ENCODE results near the gene TTLL12. TPM values are rescaled to one million over a fixed set of nuclear protein-coding genes. Genes with fewer than 3 reads are reported as not detected.

TTLL12 gene
- total and polyA plus RNA-seq, 2 donors (not counting 1 experiment from before 2014, with no cell fraction given) = 11.0 to 21.3 TPM

DNA sequence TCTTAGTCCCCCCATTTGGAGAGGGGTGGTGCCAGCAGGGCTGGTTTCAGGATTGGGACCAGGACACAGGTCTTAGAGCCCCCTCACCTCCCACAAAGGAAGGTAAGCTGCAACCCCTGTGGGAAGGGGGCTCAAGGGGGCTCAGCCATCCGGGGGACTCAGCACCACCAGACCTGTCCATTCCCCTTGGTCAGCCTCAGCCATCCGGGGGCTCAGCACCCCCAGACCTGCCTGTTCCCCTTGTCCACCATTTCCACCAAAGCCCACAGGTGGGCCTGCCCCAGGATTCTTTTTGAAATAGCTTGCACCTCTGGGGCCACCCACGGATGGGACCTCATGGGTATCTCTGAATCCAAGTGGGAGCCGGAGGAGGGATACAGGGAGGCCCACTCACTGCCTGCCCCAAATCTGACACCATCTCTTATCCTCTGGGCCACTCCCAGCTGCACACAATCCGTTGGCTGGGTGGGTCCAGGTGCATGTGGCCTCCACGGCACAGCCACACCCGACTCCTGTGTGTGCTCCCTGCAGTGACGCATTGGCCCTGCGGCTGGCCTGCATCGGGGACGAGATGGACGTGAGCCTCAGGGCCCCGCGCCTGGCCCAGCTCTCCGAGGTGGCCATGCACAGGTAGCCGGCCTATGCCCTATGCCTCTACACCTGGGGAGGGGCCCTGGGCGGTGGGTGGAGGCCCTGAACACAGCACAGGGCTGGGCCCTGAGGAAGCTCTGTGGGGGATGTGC is 59.6 kb downstream of the TTLL12 start:
- H3K36me3 ChIP-seq (replicated peaks in 1 of 2; ENCODE audit: control extremely low read depth in 1 of 2, control insufficient read depth in 1 of 2, extremely low read depth in 1 of 2, insufficient read depth in 2 of 2, low read length in 1 of 2) = peaks cover 0 to 5% of the 10 kb centered on the region in 2 experiments
- no peaks in the 10 kb centered on the region for H3K9me3 Mint-ChIP-seq (ENCODE audit: insufficient read depth)
- POLR2A ChIA-PET = no interaction called here
- peaks cover 25% of the 10 kb centered on the region for H4K20me1 ChIP-seq (ENCODE audit: control insufficient read depth, insufficient read depth, low read length, poor library complexity, severe bottlenecking)
- H3K9ac ChIP-seq (ENCODE audit: low read length) = no peak overlapping the region
- H3K27me3 ChIP-seq (replicated peaks in 1 of 4; ENCODE audit: control extremely low read depth in 1 of 4, control insufficient read depth in 3 of 4, insufficient read depth in 4 of 4, low read length in 3 of 4) = peaks cover 0 to 34% (median 13%) of the 10 kb centered on the region in 4 experiments
- H3K27me3 Mint-ChIP-seq = peaks cover 8% of the 10 kb centered on the region
- no peak overlapping the region for H3K4me3 Mint-ChIP-seq
- TF ChIP-seq CTCF (IDR thresholded peaks at IDR 0.05) = no peak
- TF ChIP-seq EZH2 (IDR thresholded peaks at IDR 0.05; ENCODE audit: borderline replicate concordance, insufficient read depth, low read depth, low read length, poor library complexity, severe bottlenecking) = no peak
- peaks cover 27 to 35% of the 10 kb centered on the region in 2 donors for H3K4me1 ChIP-seq (ENCODE audit: control insufficient read depth in 2 of 2, insufficient read depth in 2 of 2, low read length in 2 of 2)
- H3K79me2 ChIP-seq (ENCODE audit: control insufficient read depth, insufficient read depth, low read length) = no peaks in the 10 kb centered on the region
- peaks cover 0 to 7% (median 0%) of the 10 kb centered on the region in 3 donors for H3K9me3 ChIP-seq (ENCODE audit: control extremely low read depth in 1 of 3, control insufficient read depth in 2 of 3, insufficient read depth in 1 of 3, low read length in 2 of 3)
- ATAC-seq (ENCODE audit: low read depth) (no peak), DNase-seq (no peak)
- H2AFZ ChIP-seq (ENCODE audit: insufficient read depth, low read depth, low read length, poor library complexity, severe bottlenecking) = no peak overlapping the region
- no peak overlapping the region for H3K4me2 ChIP-seq (replicated peaks; ENCODE audit: low read depth, low read length, poor library complexity, severe bottlenecking)
- CTCF ChIA-PET = interaction anchor here (3.8 kb wide), 1 partner anchor 8 kb away, joined by 14 read pairs; no protein-coding TSS in a partner anchor
- H3K27ac Mint-ChIP-seq = no peak overlapping the region
- no peak overlapping the region for H3K4me3 ChIP-seq (ENCODE audit: control extremely low read depth in 1 of 5, extremely low read depth in 1 of 5, insufficient read depth in 1 of 5, low read depth in 2 of 5, low read length in 4 of 5)
- H3K4me1 Mint-ChIP-seq = peaks cover 18% of the 10 kb centered on the region
- no peak overlapping the region for H3K27ac ChIP-seq (ENCODE audit: low read length in 2 of 2)
- intact Hi-C loops (cut with micrococcal nuclease) = no loop called here
- 83% methylated on average over 17 of the region's 17 CpGs for WGBS (ENCODE audit: insufficient coverage)

All from B cell (primary cell).